HG03060 (cell line): Measurements from ENCODE around the gene MYT1.
A peak's percentile ranks its signal among the peaks of the same experiment; 100 is the strongest.

Experiments used
- ATAC-seq: cut with Tn5 transposase; IDR thresholded peaks from one replicate; pipeline ENCODE4 v1.9.1; 2021; ENCODE audit warnings: low read depth, moderate number of reproducible peaks; ENCODE audit not compliant: unreplicated experiment

Gene MYT1

GRCh38 chr20:64242003-64242796 is 77.9 kb downstream of the MYT1 start:
- no peak for ATAC-seq

- ATAC-seq: no peak
These were observed 78.7 kb downstream of the MYT1 start for GRCh38 chr20:64242797-64243475.

GRCh38 chr20:64244281-64244805 is 80.1 kb downstream of the MYT1 start:
- no peak for ATAC-seq

- no peak for ATAC-seq
These were observed 80.8 kb downstream of the MYT1 start for GRCh38 chr20:64244870-64245603.

GRCh38 chr20:64245746-64246595 is 81.7 kb downstream of the MYT1 start:
- no peak for ATAC-seq

- ATAC-seq: no peak
These were observed 82.5 kb downstream of the MYT1 start for GRCh38 chr20:64246616-64247306.

GRCh38 chr20:64247307-64247618 is 83.0 kb downstream of the MYT1 start:
- ATAC-seq: no peak

GRCh38 chr20:64247970-64248841 is 84.0 kb downstream of the MYT1 start:
- ATAC-seq: no peak

GRCh38 chr20:64250027-64250426 is 85.8 kb downstream of the MYT1 start:
- no peak for ATAC-seq

- no peak for ATAC-seq
These were observed 88.7 kb downstream of the MYT1 start for GRCh38 chr20:64253000-64253383.

- no peak for ATAC-seq
These were observed 89.2 kb downstream of the MYT1 start for GRCh38 chr20:64253443-64253842.

- ATAC-seq: no peak
These were observed 89.9 kb downstream of the MYT1 start for GRCh38 chr20:64254156-64254555.

- ATAC-seq: no peak
These were observed 90.5 kb downstream of the MYT1 start for GRCh38 chr20:64254571-64255360.

GRCh38 chr20:64255361-64256281 is 91.4 kb downstream of the MYT1 start, which contains the start of gene PCMTD2:
Gene PCMTD2 (plus strand): TSS chr20:64255748. CDS start chr20:64259966, 4,218 bp downstream.
- peak; percentile 70 for ATAC-seq

- ATAC-seq: no peak
These were observed 92.2 kb downstream of the MYT1 start for GRCh38 chr20:64256282-64256935.

GRCh38 chr20:64257107-64257757 is 93.0 kb downstream of the MYT1 start:
- no peak for ATAC-seq
